NCI-H774 (cell line): ENCODE results near the gene MEIOSIN.
"Not testable (repeated sequence)": the region's sequence is repeated elsewhere in the genome, so short reads cannot be mapped to it uniquely, and the experiment has no call there.

ENCODE experiments used
- DNase-seq: peaks from one replicate; lab custom pipeline; 2025; lab: John Stamatoyannopoulos, UW

MEIOSIN gene

GRCh38 chr19:45780448-45781213 is 47.4 kb downstream of the MEIOSIN start:
- no peak for DNase-seq

GRCh38 chr19:45781214-45782161 is 48.2 kb downstream of the MEIOSIN start:
- DNase-seq = peak; percentile 53

- DNase-seq = peak; percentile 8
These were observed 49.0 kb downstream of the MEIOSIN start, which contains the start of gene DMPK for GRCh38 chr19:45782162-45782691. Gene DMPK, minus strand, starts transcription at chr19:45782490. Its CDS starts 138 bp downstream, at chr19:45782352.

GRCh38 chr19:45782820-45783785 is 49.9 kb downstream of the MEIOSIN start:
- no peak for DNase-seq

GRCh38 chr19:45784096-45784495 is 50.9 kb downstream of the MEIOSIN start:
- DNase-seq = no peak

- DNase-seq = no peak
These were observed 51.9 kb downstream of the MEIOSIN start for GRCh38 chr19:45785097-45785496.

GRCh38 chr19:45785781-45786532 is 52.7 kb downstream of the MEIOSIN start:
- no peak for DNase-seq

GRCh38 chr19:45786533-45786894 is 53.3 kb downstream of the MEIOSIN start:
- no peak for DNase-seq

GRCh38 chr19:45789035-45789786 is 56.0 kb downstream of the MEIOSIN start:
- DNase-seq = no peak

GRCh38 chr19:45790942-45791341 is 57.7 kb downstream of the MEIOSIN start:
- no peak for DNase-seq

GRCh38 chr19:45791744-45792469 is 58.7 kb downstream of the MEIOSIN start:
- no peak for DNase-seq

GRCh38 chr19:45792470-45793177 is 59.4 kb downstream of the MEIOSIN start, which contains the start of gene DMWD:
Gene DMWD, minus strand, starts transcription at chr19:45792845. Its CDS starts 89 bp downstream, at chr19:45792756.
- peak; percentile 96 for DNase-seq

GRCh38 chr19:45793178-45793564 is 59.9 kb downstream of the MEIOSIN start:
- no peak for DNase-seq

- DNase-seq = no peak
These were observed 60.6 kb downstream of the MEIOSIN start for GRCh38 chr19:45793876-45794275.

GRCh38 chr19:45794627-45795026 is 61.4 kb downstream of the MEIOSIN start:
- DNase-seq = no peak

- DNase-seq = peak; percentile 27
These were observed 65.8 kb downstream of the MEIOSIN start for GRCh38 chr19:45798995-45799517.

- not testable (repeated sequence) for DNase-seq
These were observed 66.3 kb downstream of the MEIOSIN start for GRCh38 chr19:45799541-45799940.

- DNase-seq = no peak
These were observed 66.9 kb downstream of the MEIOSIN start for GRCh38 chr19:45800070-45800553.
